Endothelial cell of umbilical vein (primary cell): ENCODE data around the gene FMN1. TPM values are rescaled to one million over a fixed set of nuclear protein-coding genes. Genes with fewer than 3 reads are reported as not detected.

ENCODE experiments used
- BruUV-seq: library from RNA; stranded (reverse); fragments of 400-500 nt; replicated peaks from 2 replicates; lab custom pipeline; 2021; lab: Mats Ljungman, UMichigan
- CTCF ChIA-PET: fragments of 300-600, 350-600 bp; sonication (Branson Sonifier 250); formaldehyde crosslinking; loops from one replicate; lab custom pipeline; 2021; ENCODE audit warnings: antibody characterized with exemption, inconsistent platforms; lab: Charles Lee
- POLR2A ChIA-PET: fragments of 300-600, 350-600 bp; sonication (Branson Sonifier 250); formaldehyde crosslinking; loops from one replicate; lab custom pipeline; 2021; ENCODE audit warnings: antibody characterized with exemption, inconsistent platforms; lab: Charles Lee
- DNase-seq: peaks from one replicate; pipeline ENCODE4 v3.0.0-alpha.2; 2011; ENCODE audit warnings: low read depth, low spot score
- FAIRE-seq: peaks from 2 replicates; lab custom pipeline; 2011; peaks lifted over from hg19 to GRCh38; lab: Jason Lieb, UNC
- H2AFZ ChIP-seq: 2 replicates; pipeline ENCODE4 v1.6.0; 2012; ENCODE audit warnings: low read depth, low read length, control low read depth, inconsistent platforms
- H3K27ac ChIP-seq: 2 replicates; pipeline ENCODE4 v1.5.1; 2011; ENCODE audit warnings: low read depth, mild to moderate bottlenecking, control low read depth, low read length, moderate library complexity; ENCODE audit not compliant: insufficient read depth
- H3K27me3 ChIP-seq, 2 experiments: 2 replicates each; pipeline versions ENCODE4 v1.6.0 to v1.6.1; 2011; ENCODE audit warnings: low read length in 2 of 2, mixed read lengths in 1 of 2; ENCODE audit not compliant: control insufficient read depth in 2 of 2, insufficient read depth in 2 of 2
- H3K36me3 ChIP-seq, 2 experiments: 2 replicates in 1 of 2; 3 replicates in 1 of 2; pipeline ENCODE4 v1.5.1; 2011; ENCODE audit warnings: low read length in 2 of 2, mild to moderate bottlenecking in 1 of 2, moderate library complexity in 1 of 2; ENCODE audit not compliant: control insufficient read depth in 2 of 2, insufficient read depth in 2 of 2; ENCODE audit errors: extremely low read depth in 1 of 2
- H3K4me1 ChIP-seq: 3 replicates; pipeline ENCODE4 v1.5.1; 2011; ENCODE audit warnings: mild to moderate bottlenecking, low read length; ENCODE audit not compliant: control insufficient read depth, insufficient read depth; ENCODE audit errors: extremely low read depth
- H3K4me2 ChIP-seq: 2 replicates; pipeline ENCODE4 v1.6.1; 2011; ENCODE audit warnings: low read length, control low read depth, mixed read lengths; ENCODE audit not compliant: insufficient read depth
- H3K4me3 ChIP-seq, 3 experiments: fragments of 200-600 bp in 1 of 3; sonication (generic), shearing (Covaris generic) in 1 of 3; replicated peaks in 1 of 3; 2 replicates each; pipeline ENCODE4 v1.5.1; 2011 to 2016; ENCODE audit warnings: control low read depth in 3 of 3, low read length in 3 of 3, mild to moderate bottlenecking in 2 of 3, inconsistent platforms in 1 of 3, low read depth in 1 of 3, moderate library complexity in 1 of 3; ENCODE audit not compliant: insufficient read depth in 1 of 3
- H3K79me2 ChIP-seq: 2 replicates; pipeline ENCODE4 v1.6.0; 2012; ENCODE audit warnings: low read length, inconsistent platforms; ENCODE audit not compliant: control insufficient read depth, insufficient read depth
- H3K9ac ChIP-seq: replicated peaks from 2 replicates; pipeline ENCODE3; 2011; ENCODE audit warnings: low read length, control low read depth; ENCODE audit not compliant: insufficient read depth; ENCODE audit errors: extremely low read depth
- H3K9me1 ChIP-seq: replicated peaks from 3 replicates; pipeline ENCODE4 v1.6.0; 2011; ENCODE audit warnings: mild to moderate bottlenecking, low read length; ENCODE audit not compliant: control insufficient read depth, insufficient read depth; ENCODE audit errors: extremely low read depth
- H3K9me3 ChIP-seq: replicated peaks from 2 replicates; pipeline ENCODE4 v1.5.1; 2012; ENCODE audit warnings: low read length, inconsistent platforms; ENCODE audit not compliant: control insufficient read depth, insufficient read depth
- H4K20me1 ChIP-seq: replicated peaks from 2 replicates; pipeline ENCODE3; 2011; ENCODE audit warnings: mild to moderate bottlenecking, low read length; ENCODE audit not compliant: control insufficient read depth, insufficient read depth; ENCODE audit errors: extremely low read depth
- CTCF ChIP-seq, 2 donors: IDR thresholded peaks; 1 replicate in 1 of 2; 2 replicates in 1 of 2; pipeline ENCODE4 v1.5.1; 2011; ENCODE audit warnings: low read length in 2 of 2, mild to moderate bottlenecking in 2 of 2, moderate library complexity in 2 of 2, control low read depth in 1 of 2, inconsistent platforms in 1 of 2, low read depth in 1 of 2; ENCODE audit not compliant: insufficient read depth in 1 of 2; ENCODE audit errors: extremely low read depth in 1 of 2
- EZH2 ChIP-seq: IDR thresholded peaks from 2 replicates; pipeline ENCODE4 v1.6.1; 2012; ENCODE audit warnings: borderline replicate concordance, low read depth, mild to moderate bottlenecking, moderate library complexity, low read length, inconsistent platforms; ENCODE audit not compliant: severe bottlenecking
- FOS ChIP-seq: IDR thresholded peaks from 2 replicates; pipeline ENCODE4 v1.6.1; 2011; ENCODE audit warnings: mild to moderate bottlenecking, low read length, moderate library complexity, borderline replicate concordance; ENCODE audit not compliant: insufficient read depth
- GATA2 ChIP-seq: IDR thresholded peaks from 2 replicates; pipeline ENCODE4 v1.7.0; 2011; ENCODE audit warnings: low read depth, mild to moderate bottlenecking, moderate library complexity, mixed read lengths, low read length; ENCODE audit not compliant: insufficient read length, insufficient read depth
- JUN ChIP-seq: IDR thresholded peaks from 2 replicates; pipeline ENCODE4 v1.6.1; 2011; ENCODE audit warnings: borderline replicate concordance, low read depth; ENCODE audit not compliant: insufficient read length, insufficient read depth
- MAX ChIP-seq: IDR thresholded peaks from 2 replicates; pipeline ENCODE4 v1.6.1; 2011; ENCODE audit not compliant: insufficient read depth, insufficient read length
- MYC ChIP-seq: IDR thresholded peaks from one replicate; pipeline ENCODE4 v1.6.1; 2011; ENCODE audit warnings: mild to moderate bottlenecking, low read depth, low read length
- POLR2A ChIP-seq: IDR thresholded peaks from 2 replicates; pipeline ENCODE4 v1.6.1; 2012; ENCODE audit warnings: low read depth, mild to moderate bottlenecking, control low read depth, low read length
- POLR2AphosphoS5 ChIP-seq: IDR thresholded peaks from 2 replicates; pipeline ENCODE4 v1.6.1; 2012; ENCODE audit warnings: low read depth, mild to moderate bottlenecking, control low read depth, low read length, moderate library complexity; ENCODE audit not compliant: insufficient read depth
- dilution Hi-C: fragments of 300-500 bp; cut with MboI; formaldehyde crosslinking; loops from one replicate; pipeline ENCODE4 v1.15.0; 2019; ENCODE audit warnings: low sequenced_read_pairs; ENCODE audit not compliant: extremely low pct_ligation_motif_present
- intact Hi-C: fragments of 100-400 bp; cut with micrococcal nuclease; formaldehyde crosslinking; loops from one replicate; pipeline ENCODE4 v1.10.0; 2022
- polyA plus RNA-seq, 4 experiments: library from polyadenylated mRNA; depleted of rRNA in 3 of 4; stranded (reverse) in 3 of 4; unstranded in 1 of 4; fragments of >200 nt; gene quantifications; 2 replicates each; pipeline versions ENCODE4 v1.2.1 to v1.2.3, GENCODE V29; 2011 to 2012; ENCODE audit warnings: missing spikeins in 1 of 4
- total RNA-seq: library from RNA; stranded (reverse); gene quantifications from 2 replicates; pipeline ENCODE4 v1.2.3, GENCODE V29; 2021

Gene FMN1
- total and polyA plus RNA-seq, 2 donors (not counting 3 experiments of a cell fraction or from before 2014, with no cell fraction given): 0.01 to 0.29 TPM

- no peaks in the 10 kb centered on the region for H3K36me3 ChIP-seq
- H4K20me1 ChIP-seq: no peaks in the 10 kb centered on the region
- POLR2A ChIA-PET: no interaction called here
- H3K79me2 ChIP-seq: no peaks in the 10 kb centered on the region
- H3K4me2 ChIP-seq: no peak overlapping the region
- BruUV-seq: no TSS peak
- H3K9me3 ChIP-seq: no peaks in the 10 kb centered on the region
- no peak overlapping the region for H3K4me3 ChIP-seq
- dilution Hi-C loops (no loop called here), intact Hi-C loops (no loop called here)
- FAIRE-seq (no peak), DNase-seq (no peak)
- H3K27me3 ChIP-seq: no peaks in the 10 kb centered on the region
- no peak for TF ChIP-seq POLR2AphosphoS5
- no peak for TF ChIP-seq JUN
- TF ChIP-seq FOS: no peak
- no peak for TF ChIP-seq CTCF (IDR thresholded peaks at IDR 0.05; ENCODE audit: extremely low read depth in 1 of 2, insufficient read depth in 1 of 2, low read depth in 1 of 2, low read length in 2 of 2)
- TF ChIP-seq MYC: no peak
- TF ChIP-seq MAX: no peak
- TF ChIP-seq GATA2: no peak
- no peak for TF ChIP-seq EZH2
- TF ChIP-seq POLR2A: no peak
- H3K9ac ChIP-seq: no peak overlapping the region
- H3K9me1 ChIP-seq: no peaks in the 10 kb centered on the region
- CTCF ChIA-PET: interaction anchor here (0.5 kb wide), 1 partner anchor 43 kb away, joined by 3 read pairs; no protein-coding TSS in a partner anchor
- H3K27ac ChIP-seq: no peak overlapping the region
- no peak overlapping the region for H2AFZ ChIP-seq
- peaks cover 36% of the 10 kb centered on the region for H3K4me1 ChIP-seq
Measured at GRCh38 chr15:32822739-32823138, 371.8 kb downstream of the FMN1 start.
